ENCODE results near the gene ARHGAP26. TPM values are rescaled to one million over a fixed set of nuclear protein-coding genes. Genes with fewer than 3 reads are reported as not detected.

Gene ARHGAP26
- total RNA-seq, 4 donors from 2014 or later: 61.0 to 76.7 (median 61.2) TPM

DNA sequence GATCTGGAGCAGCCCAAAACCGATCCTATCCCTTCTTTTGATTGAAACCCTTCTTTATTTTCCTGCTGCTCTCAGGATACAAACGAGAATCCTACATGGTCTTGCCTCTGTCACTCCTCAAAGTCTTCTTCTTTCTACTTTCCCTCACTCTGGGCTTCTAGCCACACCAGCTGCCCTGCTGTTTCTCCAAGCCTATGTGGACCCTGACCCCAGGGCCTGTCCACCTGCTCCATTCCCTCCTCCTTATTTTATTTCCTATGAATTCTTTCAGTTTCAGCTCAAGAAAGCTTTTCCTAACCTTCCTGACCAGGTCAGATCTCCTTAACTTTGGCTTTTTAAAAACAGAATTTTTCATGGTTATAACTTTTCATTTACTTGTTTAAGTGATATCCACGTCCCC, 141.0 kb downstream of the ARHGAP26 start:
- no peaks in the 10 kb centered on the region for H3K9me3 ChIP-seq
- H3K4me3 ChIP-seq: no peak overlapping the region
- H3K36me3 ChIP-seq: peaks cover 0 to 39% (median 13%) of the 10 kb centered on the region in 4 donors
- no peak for DNase-seq
- peaks cover 0 to 4% (median 0%) of the 10 kb centered on the region in 4 donors for H3K4me1 ChIP-seq
- intact Hi-C loops (cut with DNase I; ENCODE audit: low total_unique reads): no loop called here
- in situ Hi-C loops (cut with MboI; ENCODE audit: low pct_ligation_motif_present in 1 of 4, low pct_unique_long_range_greater_than_20kb in 1 of 4, low sequenced_read_pairs in 3 of 4): no loop called here
- H3K27ac ChIP-seq: no peak overlapping the region
- TF ChIP-seq, protein P1, sequence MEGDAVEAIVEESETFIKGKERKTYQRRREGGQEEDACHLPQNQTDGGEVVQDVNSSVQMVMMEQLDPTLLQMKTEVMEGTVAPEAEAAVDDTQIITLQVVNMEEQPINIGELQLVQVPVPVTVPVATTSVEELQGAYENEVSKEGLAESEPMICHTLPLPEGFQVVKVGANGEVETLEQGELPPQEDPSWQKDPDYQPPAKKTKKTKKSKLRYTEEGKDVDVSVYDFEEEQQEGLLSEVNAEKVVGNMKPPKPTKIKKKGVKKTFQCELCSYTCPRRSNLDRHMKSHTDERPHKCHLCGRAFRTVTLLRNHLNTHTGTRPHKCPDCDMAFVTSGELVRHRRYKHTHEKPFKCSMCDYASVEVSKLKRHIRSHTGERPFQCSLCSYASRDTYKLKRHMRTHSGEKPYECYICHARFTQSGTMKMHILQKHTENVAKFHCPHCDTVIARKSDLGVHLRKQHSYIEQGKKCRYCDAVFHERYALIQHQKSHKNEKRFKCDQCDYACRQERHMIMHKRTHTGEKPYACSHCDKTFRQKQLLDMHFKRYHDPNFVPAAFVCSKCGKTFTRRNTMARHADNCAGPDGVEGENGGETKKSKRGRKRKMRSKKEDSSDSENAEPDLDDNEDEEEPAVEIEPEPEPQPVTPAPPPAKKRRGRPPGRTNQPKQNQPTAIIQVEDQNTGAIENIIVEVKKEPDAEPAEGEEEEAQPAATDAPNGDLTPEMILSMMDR (IDR thresholded peaks at IDR 0.05): no peak
- TF ChIP-seq POLR2AphosphoS5 (IDR thresholded peaks at IDR 0.05) (no peak), POLR2A (IDR thresholded peaks at IDR 0.05) (no peak), EP300 (IDR thresholded peaks at IDR 0.05; ENCODE audit: low read depth) (no peak)
- no peaks in the 10 kb centered on the region for H3K27me3 ChIP-seq
- 82 to 84% methylated on average over 3 of the region's 3 CpGs for WGBS, 2 donors (ENCODE audit: low coverage in 1 of 2)

DNA sequence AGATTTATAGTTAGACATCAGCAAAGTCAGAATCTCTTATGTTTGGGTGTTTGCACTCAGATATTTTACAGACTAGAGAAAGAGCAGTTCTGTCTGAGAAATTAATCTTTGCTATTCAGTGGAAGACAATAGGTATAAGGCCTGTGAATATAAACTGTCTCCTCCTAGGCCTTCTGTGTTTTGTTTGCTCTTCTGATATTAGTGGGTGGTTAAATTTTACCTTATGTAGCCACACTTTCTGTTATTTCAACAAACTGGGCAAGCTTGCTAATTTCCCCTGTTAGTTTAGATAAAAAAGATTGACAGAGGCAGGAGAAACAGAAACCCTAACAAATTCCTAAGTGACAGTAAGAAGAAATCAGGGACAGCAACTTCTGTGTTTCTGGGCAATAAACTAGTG, 141.6 kb downstream of the ARHGAP26 start:
- no peak for TF ChIP-seq EP300 (IDR thresholded peaks at IDR 0.05; ENCODE audit: low read depth)
- TF ChIP-seq, protein P1 (IDR thresholded peaks at IDR 0.05): no peak
- TF ChIP-seq POLR2A (IDR thresholded peaks at IDR 0.05): no peak
- no peak for TF ChIP-seq POLR2AphosphoS5 (IDR thresholded peaks at IDR 0.05)
- H3K4me1 ChIP-seq: peaks cover 0 to 1% (median 0%) of the 10 kb centered on the region in 4 donors
- no peak overlapping the region for H3K27ac ChIP-seq
- H3K9me3 ChIP-seq: no peaks in the 10 kb centered on the region
- H3K27me3 ChIP-seq: no peaks in the 10 kb centered on the region
- H3K36me3 ChIP-seq: peaks cover 0 to 34% (median 13%) of the 10 kb centered on the region in 4 donors
- no peak for DNase-seq
- H3K4me3 ChIP-seq: no peak overlapping the region
- intact Hi-C loops (cut with DNase I; ENCODE audit: low total_unique reads): no loop called here
- in situ Hi-C loops (cut with MboI; ENCODE audit: low pct_ligation_motif_present in 1 of 4, low pct_unique_long_range_greater_than_20kb in 1 of 4, low sequenced_read_pairs in 3 of 4): no loop called here

DNA sequence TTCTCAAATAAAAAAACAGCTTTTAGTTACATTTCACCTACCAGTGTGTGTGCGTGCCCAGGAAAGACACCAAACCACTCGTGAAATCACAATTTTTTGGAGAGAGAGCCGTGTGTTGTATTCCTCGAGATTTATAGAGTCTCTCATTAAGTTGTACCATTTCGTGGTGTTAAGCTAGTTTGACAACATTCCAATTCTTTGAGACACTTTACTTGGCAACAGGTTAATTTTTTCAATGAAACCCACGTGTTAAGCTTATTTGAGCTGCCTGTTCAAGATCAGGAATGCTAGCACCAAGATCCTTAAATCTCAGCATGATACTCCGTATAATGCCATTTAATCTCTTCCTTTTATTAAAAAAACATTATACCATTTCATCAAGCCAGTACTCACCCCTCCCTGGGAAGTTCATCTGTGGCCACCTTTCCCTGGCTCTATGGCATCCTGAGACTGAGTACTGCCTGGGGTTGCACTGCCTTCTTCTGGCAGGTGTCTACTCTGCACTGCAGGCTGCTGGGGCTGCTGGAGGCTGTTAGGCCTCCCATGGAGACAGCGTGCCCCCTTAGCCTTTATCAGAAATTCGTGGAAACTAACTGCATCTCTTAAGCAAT, 143.7 kb downstream of the ARHGAP26 start:
- in situ Hi-C loops (cut with MboI; ENCODE audit: low pct_ligation_motif_present in 1 of 4, low pct_unique_long_range_greater_than_20kb in 1 of 4, low sequenced_read_pairs in 3 of 4): no loop called here
- WGBS, 2 donors (ENCODE audit: low coverage in 1 of 2): 80 to 84% methylated on average over 7 to 9 of the region's 9 CpGs
- TF ChIP-seq POLR2A (IDR thresholded peaks at IDR 0.05) (no peak), EP300 (IDR thresholded peaks at IDR 0.05; ENCODE audit: low read depth) (no peak), POLR2AphosphoS5 (IDR thresholded peaks at IDR 0.05) (no peak)
- TF ChIP-seq, protein P1 (IDR thresholded peaks at IDR 0.05): no peak

DNA sequence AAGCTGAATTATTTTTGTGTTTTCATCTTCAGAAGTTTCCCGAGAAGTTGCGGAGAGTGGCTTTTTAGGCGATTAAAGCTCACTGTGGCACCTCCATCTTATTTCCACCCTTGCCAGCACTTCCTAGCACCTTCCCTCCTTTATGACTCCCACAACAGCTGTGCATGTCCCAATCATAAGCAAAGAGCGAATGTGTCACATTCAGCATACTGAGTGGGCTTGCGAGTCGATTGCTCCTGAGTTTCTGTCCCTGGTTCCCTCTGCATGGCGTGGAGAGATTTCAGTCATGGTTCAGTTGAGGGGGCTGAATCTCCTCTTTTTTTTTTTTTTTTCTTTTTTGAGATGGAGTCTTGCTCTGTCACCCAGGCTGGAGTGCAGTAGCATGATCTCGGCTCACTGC, 144.9 kb downstream of the ARHGAP26 start:
- in situ Hi-C loops (cut with MboI; ENCODE audit: low pct_ligation_motif_present in 1 of 4, low pct_unique_long_range_greater_than_20kb in 1 of 4, low sequenced_read_pairs in 3 of 4) (no loop called here), intact Hi-C loops (cut with DNase I; ENCODE audit: low total_unique reads) (no loop called here)
- Histone ChIP-seq H3K36me3 (peaks cover 0 to 40% (median 9%) of the 10 kb centered on the region in 4 donors), H3K9me3 (no peaks in the 10 kb centered on the region), H3K27ac (no peak overlapping the region), H3K4me1 (no peaks in the 10 kb centered on the region), H3K27me3 (no peaks in the 10 kb centered on the region), H3K4me3 (no peak overlapping the region)
- TF ChIP-seq, protein P1 (IDR thresholded peaks at IDR 0.05): no peak
- TF ChIP-seq EP300 (IDR thresholded peaks at IDR 0.05; ENCODE audit: low read depth): no peak
- WGBS, 2 donors (ENCODE audit: low coverage in 1 of 2): 86 to 96% methylated on average over 4 to 8 of the region's 8 CpGs
- no peak for DNase-seq

More for the DNA sequence above, 143.7 kb downstream of the ARHGAP26 start:
- Histone ChIP-seq H3K9me3 (no peaks in the 10 kb centered on the region), H3K36me3 (peaks cover 0 to 36% (median 9%) of the 10 kb centered on the region in 4 donors), H3K4me3 (no peak overlapping the region), H3K27me3 (no peaks in the 10 kb centered on the region), H3K27ac (no peak overlapping the region), H3K4me1 (no peaks in the 10 kb centered on the region)
- intact Hi-C loops (cut with DNase I; ENCODE audit: low total_unique reads): no loop called here
- no peak for DNase-seq
